Astrocyte (in vitro differentiated cells and primary cell): ENCODE measurements around the gene COLGALT1.

Experiments
- EZH2 ChIP-seq: IDR thresholded peaks from 2 replicates; pipeline ENCODE4 v1.6.1; 2012; ENCODE audit warnings: mild to moderate bottlenecking, low read length, inconsistent platforms; ENCODE audit not compliant: insufficient read depth
- TF ChIP-seq, protein P1 (sequence below): IDR thresholded peaks from 2 replicates; pipeline ENCODE4 v1.5.1; 2011; ENCODE audit warnings: low read depth, mild to moderate bottlenecking, inconsistent platforms, low read length, moderate library complexity; ENCODE audit not compliant: insufficient read depth

DNA sequence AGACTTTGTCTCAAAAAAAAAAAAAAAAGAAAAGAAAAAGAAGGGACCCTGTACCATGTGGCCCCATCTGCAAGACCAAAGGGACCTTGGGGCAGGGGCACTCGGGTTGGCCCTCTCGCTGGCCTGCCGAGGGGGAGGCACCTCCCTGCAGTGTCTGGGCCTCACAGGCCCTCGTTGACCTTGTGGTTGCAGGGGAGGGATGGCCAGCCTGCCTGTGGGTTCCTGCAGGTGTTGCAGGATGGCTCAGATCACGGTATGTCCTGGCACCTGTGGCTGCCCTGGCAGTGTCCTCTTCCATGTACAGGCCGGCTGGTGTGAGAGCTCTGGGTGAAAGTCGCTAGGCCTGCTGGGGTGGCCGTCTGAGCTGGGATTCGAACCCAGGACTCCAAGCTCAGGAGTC, 48.7 kb upstream of the COLGALT1 start:
- TF ChIP-seq, protein P1, sequence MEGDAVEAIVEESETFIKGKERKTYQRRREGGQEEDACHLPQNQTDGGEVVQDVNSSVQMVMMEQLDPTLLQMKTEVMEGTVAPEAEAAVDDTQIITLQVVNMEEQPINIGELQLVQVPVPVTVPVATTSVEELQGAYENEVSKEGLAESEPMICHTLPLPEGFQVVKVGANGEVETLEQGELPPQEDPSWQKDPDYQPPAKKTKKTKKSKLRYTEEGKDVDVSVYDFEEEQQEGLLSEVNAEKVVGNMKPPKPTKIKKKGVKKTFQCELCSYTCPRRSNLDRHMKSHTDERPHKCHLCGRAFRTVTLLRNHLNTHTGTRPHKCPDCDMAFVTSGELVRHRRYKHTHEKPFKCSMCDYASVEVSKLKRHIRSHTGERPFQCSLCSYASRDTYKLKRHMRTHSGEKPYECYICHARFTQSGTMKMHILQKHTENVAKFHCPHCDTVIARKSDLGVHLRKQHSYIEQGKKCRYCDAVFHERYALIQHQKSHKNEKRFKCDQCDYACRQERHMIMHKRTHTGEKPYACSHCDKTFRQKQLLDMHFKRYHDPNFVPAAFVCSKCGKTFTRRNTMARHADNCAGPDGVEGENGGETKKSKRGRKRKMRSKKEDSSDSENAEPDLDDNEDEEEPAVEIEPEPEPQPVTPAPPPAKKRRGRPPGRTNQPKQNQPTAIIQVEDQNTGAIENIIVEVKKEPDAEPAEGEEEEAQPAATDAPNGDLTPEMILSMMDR: no peak
- TF ChIP-seq EZH2: no peak
